ENCODE results near the gene SMYD2.

Gene SMYD2

GRCh38 chr1:214327514-214327913 lies 46.6 kb downstream of the SMYD2 start:
- no peak for DNase-seq (ENCODE audit: extremely low read depth in 1 of 2, low read depth in 1 of 2)

- DNase-seq (ENCODE audit: extremely low read depth in 1 of 2, low read depth in 1 of 2), result peak; percentile 40 to 60
Observed at GRCh38 chr1:214328770-214329469, 48.0 kb downstream of the SMYD2 start.

GRCh38 chr1:214329470-214330220 lies 48.7 kb downstream of the SMYD2 start:
- no peak for DNase-seq (ENCODE audit: extremely low read depth in 1 of 2, low read depth in 1 of 2)

- no peak for DNase-seq (ENCODE audit: extremely low read depth in 1 of 2, low read depth in 1 of 2)
Observed at GRCh38 chr1:214330222-214330621, 49.3 kb downstream of the SMYD2 start.

GRCh38 chr1:214330715-214331114 lies 49.8 kb downstream of the SMYD2 start:
- DNase-seq (ENCODE audit: extremely low read depth in 1 of 2, low read depth in 1 of 2), result no peak

GRCh38 chr1:214331180-214331579 lies 50.2 kb downstream of the SMYD2 start:
- no peak for DNase-seq (ENCODE audit: extremely low read depth in 1 of 2, low read depth in 1 of 2)

- peak in 1 of 2 donors; percentile 34 for DNase-seq (ENCODE audit: extremely low read depth in 1 of 2, low read depth in 1 of 2)
Observed at GRCh38 chr1:214331827-214332423, 51.0 kb downstream of the SMYD2 start.

- DNase-seq (ENCODE audit: extremely low read depth in 1 of 2, low read depth in 1 of 2), result peak in 1 of 2 donors; percentile 20
Observed at GRCh38 chr1:214332946-214333798, 52.2 kb downstream of the SMYD2 start.

- DNase-seq (ENCODE audit: extremely low read depth in 1 of 2, low read depth in 1 of 2), result no peak
Observed at GRCh38 chr1:214335567-214335966, 54.6 kb downstream of the SMYD2 start.

- DNase-seq (ENCODE audit: extremely low read depth in 1 of 2, low read depth in 1 of 2), result no peak
Observed at GRCh38 chr1:214337015-214337414, 56.1 kb downstream of the SMYD2 start.

- no peak for DNase-seq (ENCODE audit: extremely low read depth in 1 of 2, low read depth in 1 of 2)
Observed at GRCh38 chr1:214337511-214337910, 56.6 kb downstream of the SMYD2 start.

GRCh38 chr1:214338212-214338611 lies 57.3 kb downstream of the SMYD2 start:
- DNase-seq (ENCODE audit: extremely low read depth in 1 of 2, low read depth in 1 of 2), result no peak

GRCh38 chr1:214341459-214341858 lies 60.5 kb downstream of the SMYD2 start:
- no peak for DNase-seq (ENCODE audit: extremely low read depth in 1 of 2, low read depth in 1 of 2)

- DNase-seq (ENCODE audit: extremely low read depth in 1 of 2, low read depth in 1 of 2), result no peak
Observed at GRCh38 chr1:214341932-214342331, 61.0 kb downstream of the SMYD2 start.

- no peak for DNase-seq (ENCODE audit: extremely low read depth in 1 of 2, low read depth in 1 of 2)
Observed at GRCh38 chr1:214342525-214342924, 61.6 kb downstream of the SMYD2 start.

- no peak for DNase-seq (ENCODE audit: extremely low read depth in 1 of 2, low read depth in 1 of 2)
Observed at GRCh38 chr1:214344897-214345296, 63.9 kb downstream of the SMYD2 start.

- DNase-seq (ENCODE audit: extremely low read depth in 1 of 2, low read depth in 1 of 2), result no peak
Observed at GRCh38 chr1:214349008-214349407, 68.0 kb downstream of the SMYD2 start.

- DNase-seq (ENCODE audit: extremely low read depth in 1 of 2, low read depth in 1 of 2), result no peak
Observed at GRCh38 chr1:214349781-214350180, 68.8 kb downstream of the SMYD2 start.

GRCh38 chr1:214351551-214352277 lies 70.8 kb downstream of the SMYD2 start:
- no peak for DNase-seq (ENCODE audit: extremely low read depth in 1 of 2, low read depth in 1 of 2)

- DNase-seq (ENCODE audit: extremely low read depth in 1 of 2, low read depth in 1 of 2), result no peak
Observed at GRCh38 chr1:214352838-214353237, 71.9 kb downstream of the SMYD2 start.

Data from activated CD8-positive, alpha-beta memory T cell treated with anti-CD3 and anti-CD28 coated beads for 1 hour (primary cell).